Peyer's patch (tissue), 4 donors: ENCODE results near the gene CD2AP.

Experiments used
- CTCF ChIP-seq, 6 experiments: fragments of 450-650 bp in 4 of 6; fragments of 200-600 bp in 2 of 6; sonication (generic) in 1 of 6; IDR thresholded peaks; one replicate each; pipeline ENCODE4 v1.5.1; 2017 to 2019; ENCODE audit warnings: antibody characterized with exemption in 6 of 6, mild to moderate bottlenecking in 3 of 6, moderate library complexity in 1 of 6
- POLR2A ChIP-seq, 2 donors: fragments of 450-650 bp; IDR thresholded peaks; one replicate each; pipeline ENCODE4 v1.5.1; 2017; ENCODE audit warnings: antibody characterized with exemption in 2 of 2, mild to moderate bottlenecking in 2 of 2, moderate library complexity in 2 of 2

GRCh38 chr6:47670851-47671250 lies 193.3 kb downstream of the CD2AP start:
- TF ChIP-seq CTCF (IDR thresholded peaks at IDR 0.05) = no peak
- TF ChIP-seq POLR2A (IDR thresholded peaks at IDR 0.05) = no peak
